GM18861 (cell line): ENCODE data around the gene KRT1.

ENCODE experiments used
- ATAC-seq: cut with Tn5 transposase; IDR thresholded peaks from one replicate; pipeline ENCODE4 v1.9.1; 2021; ENCODE audit not compliant: unreplicated experiment

KRT1 gene

GRCh38 chr12:52641468-52641867, 38.7 kb downstream of the KRT1 start:
- ATAC-seq = no peak

- ATAC-seq = no peak
Observed at GRCh38 chr12:52637299-52637698, 42.9 kb downstream of the KRT1 start.

- no peak for ATAC-seq
Observed at GRCh38 chr12:52636592-52637258, 43.5 kb downstream of the KRT1 start.

GRCh38 chr12:52636189-52636588, 44.0 kb downstream of the KRT1 start:
- ATAC-seq = no peak

GRCh38 chr12:52634266-52635056, 45.7 kb downstream of the KRT1 start:
- ATAC-seq = no peak

GRCh38 chr12:52633383-52633782, 46.8 kb downstream of the KRT1 start:
- no peak for ATAC-seq

- ATAC-seq = no peak
Observed at GRCh38 chr12:52632656-52633055, 47.6 kb downstream of the KRT1 start.

- ATAC-seq = no peak
Observed at GRCh38 chr12:52631676-52632459, 48.3 kb downstream of the KRT1 start.

GRCh38 chr12:52631264-52631663, 48.9 kb downstream of the KRT1 start:
- no peak for ATAC-seq

GRCh38 chr12:52630599-52631200, 49.5 kb downstream of the KRT1 start:
- no peak for ATAC-seq

- no peak for ATAC-seq
Observed at GRCh38 chr12:52630008-52630500, 50.2 kb downstream of the KRT1 start.

GRCh38 chr12:52629281-52630007, 50.8 kb downstream of the KRT1 start:
- no peak for ATAC-seq

- ATAC-seq = no peak
Observed at GRCh38 chr12:52628841-52629240, 51.4 kb downstream of the KRT1 start.

- no peak for ATAC-seq
Observed at GRCh38 chr12:52628111-52628507, 52.1 kb downstream of the KRT1 start.

GRCh38 chr12:52627395-52628110, 52.7 kb downstream of the KRT1 start:
- no peak for ATAC-seq
